ENCODE data around the gene MRPS10. TPM values are rescaled to one million over a fixed set of nuclear protein-coding genes. Genes with fewer than 3 reads are reported as not detected.

Gene MRPS10
- total RNA-seq, 2 experiments from 2014 or later, result 17.1 to 18.4 TPM

DNA sequence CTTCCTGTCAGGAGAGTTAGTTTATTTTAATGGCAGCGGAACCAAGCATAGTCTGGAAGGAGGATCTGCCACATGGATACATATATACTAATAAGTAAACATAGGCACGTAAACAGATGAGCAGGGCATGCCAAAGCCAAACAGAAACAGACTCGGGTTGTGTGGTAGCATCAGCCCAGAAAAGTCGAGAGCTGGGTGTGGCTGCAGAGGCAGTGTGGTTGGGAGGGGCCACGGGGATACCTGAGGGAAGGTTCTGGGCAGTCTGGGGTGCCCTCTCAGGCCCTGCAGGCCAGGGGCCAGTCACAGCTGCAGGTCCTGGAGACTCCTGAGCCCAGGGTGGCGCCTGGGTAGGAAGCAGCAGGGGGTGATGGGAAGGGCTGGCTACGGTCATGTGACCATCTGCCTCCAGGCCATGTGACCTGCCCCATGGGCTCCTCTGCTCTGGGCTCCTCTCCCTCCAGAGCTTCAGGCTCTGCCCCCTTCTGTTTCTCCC, 42.8 kb upstream of the MRPS10 start:
- no peak for DNase-seq
- no peak overlapping the region for H3K4me3 Mint-ChIP-seq
- H3K9me3 Mint-ChIP-seq, result no peaks in the 10 kb centered on the region
- POLR2A ChIA-PET, result interaction anchor here (1.8 kb wide), 1 partner anchor 287 kb away, joined by 7 read pairs; no protein-coding TSS in a partner anchor
- ATAC-seq (ENCODE audit: poor library complexity), result no peak
- peaks cover 46% of the 10 kb centered on the region for H3K36me3 ChIP-seq (ENCODE audit: insufficient read depth, low read length)
- H3K27me3 Mint-ChIP-seq, result no peaks in the 10 kb centered on the region
- intact Hi-C loops (cut with DNase I, micrococcal nuclease), result loop anchor here in 1 of 2 experiments (2.0 kb wide), 1 partner anchor 272 kb away; no protein-coding TSS in a partner anchor
- H3K4me3 ChIP-seq (ENCODE audit: low read length), result no peak overlapping the region
- peaks cover 73% of the 10 kb centered on the region for H3K36me3 Mint-ChIP-seq (ENCODE audit: low read depth)
- H3K4me1 Mint-ChIP-seq (ENCODE audit: low read depth), result peaks cover 7% of the 10 kb centered on the region
- H3K27ac Mint-ChIP-seq, result no peak overlapping the region
- no peaks in the 10 kb centered on the region for H3K27me3 ChIP-seq (ENCODE audit: control insufficient read depth in 1 of 2, insufficient read depth in 2 of 2, low read length in 2 of 2)
- H3K4me1 ChIP-seq (ENCODE audit: insufficient read depth, low read length), result no peaks in the 10 kb centered on the region
- no peak overlapping the region for H3K27ac ChIP-seq (ENCODE audit: low read depth in 1 of 2, low read length in 2 of 2)
- TF ChIP-seq, protein P1, sequence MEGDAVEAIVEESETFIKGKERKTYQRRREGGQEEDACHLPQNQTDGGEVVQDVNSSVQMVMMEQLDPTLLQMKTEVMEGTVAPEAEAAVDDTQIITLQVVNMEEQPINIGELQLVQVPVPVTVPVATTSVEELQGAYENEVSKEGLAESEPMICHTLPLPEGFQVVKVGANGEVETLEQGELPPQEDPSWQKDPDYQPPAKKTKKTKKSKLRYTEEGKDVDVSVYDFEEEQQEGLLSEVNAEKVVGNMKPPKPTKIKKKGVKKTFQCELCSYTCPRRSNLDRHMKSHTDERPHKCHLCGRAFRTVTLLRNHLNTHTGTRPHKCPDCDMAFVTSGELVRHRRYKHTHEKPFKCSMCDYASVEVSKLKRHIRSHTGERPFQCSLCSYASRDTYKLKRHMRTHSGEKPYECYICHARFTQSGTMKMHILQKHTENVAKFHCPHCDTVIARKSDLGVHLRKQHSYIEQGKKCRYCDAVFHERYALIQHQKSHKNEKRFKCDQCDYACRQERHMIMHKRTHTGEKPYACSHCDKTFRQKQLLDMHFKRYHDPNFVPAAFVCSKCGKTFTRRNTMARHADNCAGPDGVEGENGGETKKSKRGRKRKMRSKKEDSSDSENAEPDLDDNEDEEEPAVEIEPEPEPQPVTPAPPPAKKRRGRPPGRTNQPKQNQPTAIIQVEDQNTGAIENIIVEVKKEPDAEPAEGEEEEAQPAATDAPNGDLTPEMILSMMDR (IDR thresholded peaks at IDR 0.05), result no peak
- no peaks in the 10 kb centered on the region for H3K9me3 ChIP-seq (ENCODE audit: control insufficient read depth in 1 of 2, insufficient read depth in 1 of 2, low read length in 2 of 2)
- CTCF ChIA-PET, result interaction anchor here (1.2 to 4.6 kb wide), 3 partner anchors 19 to 287 kb away, joined by 3 to 44 read pairs (median 3); no protein-coding TSS in a partner anchor

DNA sequence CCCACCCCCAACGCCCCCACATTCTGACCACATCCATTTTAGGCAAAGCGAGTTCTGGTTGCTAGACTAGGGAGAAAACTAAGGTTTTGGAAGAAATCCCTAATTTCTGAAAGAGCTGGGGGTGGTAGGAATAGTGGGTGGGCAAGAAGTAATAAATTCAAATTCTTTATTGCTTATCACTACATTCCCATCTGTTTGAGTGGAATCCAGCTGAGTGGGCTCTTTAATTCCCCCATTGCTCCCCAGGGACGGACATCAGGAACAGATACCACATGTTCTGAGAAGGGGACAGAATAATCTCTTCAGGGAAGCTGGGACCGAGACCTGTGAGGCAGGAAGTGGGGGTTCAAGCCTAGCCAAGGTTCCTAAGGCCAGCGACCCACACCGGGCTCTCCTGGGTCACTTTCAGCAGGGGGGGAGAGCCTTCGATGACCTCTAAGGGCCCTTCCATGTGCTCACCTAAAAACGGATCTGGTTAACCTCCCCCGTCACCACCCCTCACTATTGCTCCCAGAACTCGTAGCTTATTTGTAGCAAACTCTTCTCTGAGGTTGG, 42.3 kb upstream of the MRPS10 start:
- POLR2A ChIA-PET, result no interaction called here
- H3K9me3 Mint-ChIP-seq, result no peaks in the 10 kb centered on the region
- Histone ChIP-seq H3K27ac (ENCODE audit: low read depth in 1 of 2, low read length in 2 of 2) (no peak overlapping the region), H3K36me3 (ENCODE audit: insufficient read depth, low read length) (peaks cover 51% of the 10 kb centered on the region), H3K4me1 (ENCODE audit: insufficient read depth, low read length) (no peaks in the 10 kb centered on the region), H3K27me3 (ENCODE audit: control insufficient read depth in 1 of 2, insufficient read depth in 2 of 2, low read length in 2 of 2) (no peaks in the 10 kb centered on the region), H3K9me3 (ENCODE audit: control insufficient read depth in 1 of 2, insufficient read depth in 1 of 2, low read length in 2 of 2) (no peaks in the 10 kb centered on the region), H3K4me3 (ENCODE audit: low read length) (no peak overlapping the region)
- peaks cover 7% of the 10 kb centered on the region for H3K4me1 Mint-ChIP-seq (ENCODE audit: low read depth)
- no peaks in the 10 kb centered on the region for H3K27me3 Mint-ChIP-seq
- ATAC-seq (ENCODE audit: poor library complexity) (no peak), DNase-seq (no peak)
- no peak overlapping the region for H3K4me3 Mint-ChIP-seq
- H3K27ac Mint-ChIP-seq, result no peak overlapping the region
- TF ChIP-seq, protein P1 (IDR thresholded peaks at IDR 0.05), result no peak
- CTCF ChIA-PET, result interaction anchor here (1.2 to 4.6 kb wide), 2 partner anchors 276 to 288 kb away, joined by 3 to 44 read pairs; no protein-coding TSS in a partner anchor
- H3K36me3 Mint-ChIP-seq (ENCODE audit: low read depth), result peaks cover 74% of the 10 kb centered on the region
- intact Hi-C loops (cut with DNase I, micrococcal nuclease), result loop anchor here in 1 of 2 experiments (2.0 kb wide), 1 partner anchor 273 kb away; no protein-coding TSS in a partner anchor

DNA sequence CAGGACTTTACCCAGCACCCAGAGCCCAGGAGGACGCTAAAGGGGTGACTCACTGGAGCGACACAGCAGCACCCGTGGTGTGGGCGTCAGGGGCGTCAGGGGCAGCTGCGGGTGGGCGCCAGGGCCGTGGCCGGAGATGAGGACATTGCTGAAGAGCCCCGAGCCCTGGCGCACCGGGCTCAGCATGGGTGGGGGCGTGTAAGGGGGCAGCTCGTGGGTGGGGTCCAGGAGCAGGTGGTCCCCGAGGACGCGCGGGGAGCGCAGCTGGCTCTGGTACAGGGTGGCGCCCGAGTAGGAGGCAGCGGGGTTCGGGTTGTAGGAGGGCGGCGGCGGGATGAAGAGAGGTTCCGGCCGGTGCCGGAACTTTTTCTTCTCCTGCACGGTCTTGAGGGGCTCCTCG, 41.6 kb upstream of the MRPS10 start:
- CTCF ChIA-PET, result interaction anchor here (4.6 kb wide), 1 partner anchor 288 kb away, joined by 44 read pairs; no protein-coding TSS in a partner anchor
- H3K4me3 ChIP-seq (ENCODE audit: low read length), result no peak overlapping the region
- Mint-ChIP-seq H3K27ac (no peak overlapping the region), H3K36me3 (ENCODE audit: low read depth) (peaks cover 76% of the 10 kb centered on the region), H3K4me1 (ENCODE audit: low read depth) (peaks cover 7% of the 10 kb centered on the region), H3K9me3 (no peaks in the 10 kb centered on the region), H3K27me3 (no peaks in the 10 kb centered on the region), H3K4me3 (no peak overlapping the region)
- DNase-seq (no peak), ATAC-seq (ENCODE audit: poor library complexity) (no peak)
- H3K9me3 ChIP-seq (ENCODE audit: control insufficient read depth in 1 of 2, insufficient read depth in 1 of 2, low read length in 2 of 2), result no peaks in the 10 kb centered on the region
- no peaks in the 10 kb centered on the region for H3K27me3 ChIP-seq (ENCODE audit: control insufficient read depth in 1 of 2, insufficient read depth in 2 of 2, low read length in 2 of 2)
- no peaks in the 10 kb centered on the region for H3K4me1 ChIP-seq (ENCODE audit: insufficient read depth, low read length)
- H3K27ac ChIP-seq (ENCODE audit: low read depth in 1 of 2, low read length in 2 of 2), result no peak overlapping the region
- TF ChIP-seq, protein P1 (IDR thresholded peaks at IDR 0.05), result no peak
- POLR2A ChIA-PET, result interaction anchor here (1.2 kb wide), 1 partner anchor 292 kb away, joined by 3 read pairs; no protein-coding TSS in a partner anchor
- peaks cover 51% of the 10 kb centered on the region for H3K36me3 ChIP-seq (ENCODE audit: insufficient read depth, low read length)
- intact Hi-C loops (cut with DNase I, micrococcal nuclease), result no loop called here
